BLaER1 (cell line): ENCODE results near the gene GTSE1.

ENCODE experiments used
- H3K27ac ChIP-seq: shearing (Covaris generic); formaldehyde crosslinking; 2 replicates; pipeline ENCODE4 v1.8.1; 2022
- H3K27me3 ChIP-seq: shearing (Covaris generic); formaldehyde crosslinking; 2 replicates; pipeline ENCODE4 v1.8.1; 2022
- H3K36me3 ChIP-seq: shearing (Covaris generic); formaldehyde crosslinking; 2 replicates; pipeline ENCODE4 v1.8.1; 2022
- H3K4me1 ChIP-seq: shearing (Covaris generic); formaldehyde crosslinking; 2 replicates; pipeline ENCODE4 v1.8.1; 2022
- H3K4me2 ChIP-seq: shearing (Covaris generic); formaldehyde crosslinking; 2 replicates; pipeline ENCODE4 v1.8.1; 2022
- H3K4me3 ChIP-seq: shearing (Covaris generic); formaldehyde crosslinking; 2 replicates; pipeline ENCODE4 v1.8.1; 2022
- H3K9ac ChIP-seq: shearing (Covaris generic); formaldehyde crosslinking; 2 replicates; pipeline ENCODE4 v1.8.1; 2022
- H3K9me3 ChIP-seq: shearing (Covaris generic); formaldehyde crosslinking; 2 replicates; pipeline ENCODE4 v1.8.1; 2022
- H4K20me1 ChIP-seq: shearing (Covaris generic); formaldehyde crosslinking; 2 replicates; pipeline ENCODE4 v1.8.1; 2022
- Cebpa-rat ChIP-seq: shearing (Covaris generic); IDR thresholded peaks from 2 replicates; pipeline ENCODE4 v1.8.1; 2022

GTSE1 gene

GRCh38 chr22:46336119-46337078 is 39.7 kb downstream of the GTSE1 start:
- H3K36me3 ChIP-seq = peaks cover 62% of the 10 kb centered on the region
- peak overlapping the region; percentile 93 for H3K4me2 ChIP-seq
- H3K9me3 ChIP-seq = no peaks in the 10 kb centered on the region
- H3K27ac ChIP-seq = peak overlapping the region; percentile 94
- TF ChIP-seq Cebpa-rat = no peak
- peak overlapping the region; percentile 96 for H3K4me3 ChIP-seq
- H4K20me1 ChIP-seq = peaks cover 56% of the 10 kb centered on the region
- H3K4me1 ChIP-seq = peaks cover 25% of the 10 kb centered on the region
- H3K27me3 ChIP-seq = no peaks in the 10 kb centered on the region
- H3K9ac ChIP-seq = peak overlapping the region; percentile 85

- H3K9ac ChIP-seq = no peak overlapping the region
- no peak overlapping the region for H3K4me3 ChIP-seq
- H3K4me1 ChIP-seq = peaks cover 25% of the 10 kb centered on the region
- H3K27ac ChIP-seq = no peak overlapping the region
- H3K36me3 ChIP-seq = peaks cover 62% of the 10 kb centered on the region
- peaks cover 71% of the 10 kb centered on the region for H4K20me1 ChIP-seq
- H3K9me3 ChIP-seq = no peaks in the 10 kb centered on the region
- TF ChIP-seq Cebpa-rat = no peak
- no peak overlapping the region for H3K4me2 ChIP-seq
- H3K27me3 ChIP-seq = no peaks in the 10 kb centered on the region
Observed at GRCh38 chr22:46337870-46338269, 41.2 kb downstream of the GTSE1 start.

GRCh38 chr22:46338636-46339035 is 42.0 kb downstream of the GTSE1 start:
- H3K27me3 ChIP-seq = no peaks in the 10 kb centered on the region
- H3K9me3 ChIP-seq = no peaks in the 10 kb centered on the region
- H3K4me2 ChIP-seq = no peak overlapping the region
- H3K27ac ChIP-seq = no peak overlapping the region
- peaks cover 64% of the 10 kb centered on the region for H3K36me3 ChIP-seq
- no peak overlapping the region; the same call in 1 of the 2 replicates for H3K9ac ChIP-seq
- no peak for TF ChIP-seq Cebpa-rat
- peaks cover 25% of the 10 kb centered on the region for H3K4me1 ChIP-seq
- no peak overlapping the region for H3K4me3 ChIP-seq
- peaks cover 78% of the 10 kb centered on the region for H4K20me1 ChIP-seq

- Histone ChIP-seq H4K20me1 (peaks cover 92% of the 10 kb centered on the region), H3K36me3 (peaks cover 77% of the 10 kb centered on the region)
Observed at GRCh38 chr22:46339956-46340355, 43.3 kb downstream of the GTSE1 start.

DNA sequence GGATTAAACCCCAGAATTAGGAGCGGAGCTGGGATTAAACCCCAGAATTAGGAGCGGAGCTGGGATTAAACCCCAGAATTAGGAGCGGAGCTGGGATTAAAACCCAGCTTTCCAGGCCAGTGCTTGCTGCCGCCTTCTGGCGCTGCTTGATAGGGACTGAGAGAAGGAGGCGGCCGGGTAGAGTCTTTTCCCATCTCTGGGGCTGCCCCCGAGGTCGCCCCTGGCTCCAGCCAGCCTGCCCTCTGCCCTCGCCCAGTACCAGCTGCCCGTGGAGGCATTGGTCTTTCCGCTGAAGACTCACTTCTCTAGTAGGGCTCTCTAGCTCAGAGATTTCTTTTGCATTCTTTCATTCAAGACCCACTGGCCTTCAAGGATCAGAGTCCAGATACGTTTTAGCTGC is 44.0 kb downstream of the GTSE1 start:
- H3K27me3 ChIP-seq = no peaks in the 10 kb centered on the region
- peaks cover 99% of the 10 kb centered on the region for H4K20me1 ChIP-seq
- no peak overlapping the region for H3K4me3 ChIP-seq
- peaks cover 84% of the 10 kb centered on the region for H3K36me3 ChIP-seq
- H3K27ac ChIP-seq = no peak overlapping the region
- no peaks in the 10 kb centered on the region for H3K9me3 ChIP-seq
- no peak overlapping the region for H3K4me2 ChIP-seq
- TF ChIP-seq Cebpa-rat = no peak
- peaks cover 14% of the 10 kb centered on the region for H3K4me1 ChIP-seq
- no peak overlapping the region for H3K9ac ChIP-seq

More at GRCh38 chr22:46339956-46340355, 43.3 kb downstream of the GTSE1 start:
- H3K4me3 ChIP-seq = no peak overlapping the region
- H3K27me3 ChIP-seq = no peaks in the 10 kb centered on the region
- H3K27ac ChIP-seq = no peak overlapping the region
- H3K9me3 ChIP-seq = no peaks in the 10 kb centered on the region
- no peak overlapping the region for H3K9ac ChIP-seq
- H3K4me2 ChIP-seq = no peak overlapping the region
- no peak for TF ChIP-seq Cebpa-rat
- H3K4me1 ChIP-seq = peaks cover 17% of the 10 kb centered on the region

GRCh38 chr22:46346680-46347405 is 50.2 kb downstream of the GTSE1 start:
- Histone ChIP-seq H3K27ac (no peak overlapping the region), H3K36me3 (peaks cover 100% of the 10 kb centered on the region), H3K27me3 (no peaks in the 10 kb centered on the region), H4K20me1 (peaks cover 92% of the 10 kb centered on the region), H3K4me1 (peaks cover 3% of the 10 kb centered on the region), H3K9ac (no peak overlapping the region), H3K4me2 (no peak overlapping the region), H3K4me3 (no peak overlapping the region), H3K9me3 (no peaks in the 10 kb centered on the region)
- TF ChIP-seq Cebpa-rat = no peak

DNA sequence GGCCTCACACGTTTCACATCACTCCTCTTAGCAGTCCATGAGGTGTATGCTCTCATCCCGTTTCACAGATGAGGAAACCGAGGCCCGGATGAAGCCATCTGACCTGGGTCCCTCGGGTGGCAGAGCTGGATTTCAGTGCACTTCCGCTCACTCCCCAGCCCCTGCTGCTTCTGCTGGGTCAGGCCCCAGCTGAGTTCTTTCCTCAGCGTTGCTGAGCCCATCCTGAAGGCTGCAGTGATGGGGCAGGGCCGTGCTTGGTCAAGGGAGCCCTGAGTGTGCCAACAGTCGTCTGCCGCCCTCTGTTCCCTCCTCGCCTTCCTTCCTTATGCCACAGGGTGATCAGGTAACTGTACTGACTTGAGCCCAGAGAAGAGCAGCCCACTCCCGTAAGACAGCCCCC is 51.0 kb downstream of the GTSE1 start:
- no peak for TF ChIP-seq Cebpa-rat
- Histone ChIP-seq H3K9me3 (no peaks in the 10 kb centered on the region), H4K20me1 (peaks cover 92% of the 10 kb centered on the region), H3K36me3 (peaks cover 100% of the 10 kb centered on the region), H3K9ac (no peak overlapping the region), H3K4me2 (no peak overlapping the region), H3K4me1 (peaks cover 11% of the 10 kb centered on the region), H3K27me3 (no peaks in the 10 kb centered on the region), H3K4me3 (no peak overlapping the region), H3K27ac (no peak overlapping the region)

DNA sequence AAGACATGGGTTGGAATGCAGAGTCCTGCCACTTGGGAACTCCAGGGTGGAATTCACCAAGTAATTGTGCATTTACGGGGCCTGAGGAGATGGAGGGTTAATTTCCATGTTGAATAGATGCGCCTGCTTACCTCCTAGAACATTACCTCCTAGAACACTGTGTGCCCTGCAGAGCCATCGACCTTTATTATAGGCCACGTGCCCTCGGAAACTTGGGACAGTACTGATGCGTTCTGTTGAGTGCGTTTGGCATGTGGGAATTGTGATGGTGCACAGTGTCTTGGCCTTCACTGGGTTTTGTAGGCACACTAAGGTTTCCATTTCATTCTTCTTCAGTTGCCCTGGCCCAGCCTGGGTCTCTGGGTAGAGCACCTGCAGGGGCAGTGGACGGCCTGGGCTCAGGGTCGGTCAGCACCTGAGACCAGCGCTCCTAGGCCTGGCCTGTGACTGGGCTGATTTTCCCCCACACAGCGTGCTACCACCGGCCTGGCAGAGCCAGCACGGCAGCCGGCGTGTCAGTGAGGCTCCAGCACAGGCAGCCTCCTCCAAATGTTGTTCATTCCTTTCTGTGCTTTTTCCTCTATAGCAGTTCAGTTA is 51.5 kb downstream of the GTSE1 start:
- no peak for TF ChIP-seq Cebpa-rat
- Histone ChIP-seq H3K27me3 (no peaks in the 10 kb centered on the region), H3K4me2 (no peak overlapping the region), H3K4me1 (peaks cover 16% of the 10 kb centered on the region), H4K20me1 (peaks cover 92% of the 10 kb centered on the region), H3K36me3 (peaks cover 97% of the 10 kb centered on the region), H3K4me3 (no peak overlapping the region), H3K27ac (no peak overlapping the region), H3K9me3 (no peaks in the 10 kb centered on the region), H3K9ac (no peak overlapping the region)

DNA sequence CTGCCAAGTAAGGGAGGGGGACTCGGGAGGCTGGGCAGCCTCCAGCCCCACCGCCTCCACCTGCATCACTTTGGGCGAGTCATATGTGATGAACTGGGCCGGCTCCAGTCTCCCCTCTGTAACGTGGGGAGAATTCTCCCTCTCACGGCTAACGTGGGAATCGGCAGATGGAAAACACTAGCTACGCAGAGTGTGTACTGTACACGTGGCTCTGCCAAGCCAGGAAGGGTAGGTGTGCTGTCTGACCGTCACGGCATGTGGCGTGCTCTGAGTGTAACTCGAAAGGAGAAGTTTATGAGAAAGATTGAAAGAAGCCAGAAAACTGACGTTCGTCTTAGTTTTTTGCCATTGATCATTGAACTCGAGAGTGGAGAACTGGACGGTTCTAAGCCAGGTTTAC is 52.6 kb downstream of the GTSE1 start:
- Histone ChIP-seq H3K36me3 (peaks cover 94% of the 10 kb centered on the region), H3K27ac (no peak overlapping the region), H3K9ac (no peak overlapping the region), H3K4me1 (peaks cover 26% of the 10 kb centered on the region), H4K20me1 (peaks cover 92% of the 10 kb centered on the region), H3K27me3 (no peaks in the 10 kb centered on the region), H3K4me2 (no peak overlapping the region), H3K9me3 (no peaks in the 10 kb centered on the region), H3K4me3 (no peak overlapping the region)
- no peak for TF ChIP-seq Cebpa-rat
